ENCODE data around the gene RGS7. TPM values are rescaled to one million over a fixed set of nuclear protein-coding genes. Genes with fewer than 3 reads are reported as not detected.

The RGS7 gene
- total RNA-seq, 1 experiment from 2014 or later: 1.5 TPM

DNA sequence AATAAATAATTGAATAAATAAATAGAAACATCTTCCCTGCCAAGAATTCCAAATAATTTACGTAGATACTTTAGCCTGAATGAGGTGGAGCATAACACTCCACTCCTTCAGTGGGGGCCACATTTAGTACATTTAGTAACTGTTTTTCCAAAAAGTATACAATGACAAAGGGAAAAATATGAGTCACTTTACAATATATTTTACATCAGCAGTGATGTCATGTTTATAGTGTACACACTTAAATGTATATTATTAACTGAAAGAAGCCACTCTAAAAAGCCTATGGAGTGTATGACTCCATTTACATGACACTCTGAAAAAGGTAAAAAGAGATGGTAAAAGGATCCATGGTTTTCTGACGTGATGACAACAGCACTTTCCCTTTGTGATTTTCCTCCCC is 400.6 kb downstream of the RGS7 start:
- Mint-ChIP-seq H3K4me1 (peaks cover 8 to 9% of the 10 kb centered on the region in 2 experiments), H3K9me3 (no peaks in the 10 kb centered on the region), H3K36me3 (ENCODE audit: insufficient read depth in 1 of 3, low read depth in 3 of 3) (no peaks in the 10 kb centered on the region), H3K4me3 (no peak overlapping the region), H3K27ac (no peak overlapping the region), H3K27me3 (ENCODE audit: low read depth) (no peaks in the 10 kb centered on the region)
- Histone ChIP-seq H3T11ph (ENCODE audit: low read length) (no peak overlapping the region), H3K79me1 (ENCODE audit: insufficient read depth, low read depth, low read length, poor library complexity, severe bottlenecking) (no peaks in the 10 kb centered on the region), H2BK12ac (ENCODE audit: insufficient read length, low read depth, low read length) (no peak overlapping the region), H2BK20ac (ENCODE audit: low read depth, low read length, poor library complexity, severe bottlenecking) (no peak overlapping the region), H3K27me3 (ENCODE audit: insufficient read depth, low read length) (no peaks in the 10 kb centered on the region), H3K4me2 (ENCODE audit: insufficient read depth, insufficient read length, low read length) (no peak overlapping the region), H4K91ac (ENCODE audit: insufficient read length, low read depth, low read length) (no peak overlapping the region), H2AFZ (ENCODE audit: low read length) (no peak overlapping the region), H3K27ac (ENCODE audit: insufficient read length, low read depth, low read length) (no peak overlapping the region), H3K4me1 (ENCODE audit: insufficient read depth, low read length) (no peaks in the 10 kb centered on the region; the same call in 1 of the 2 replicates), H3K79me2 (ENCODE audit: insufficient read depth, low read length) (no peaks in the 10 kb centered on the region), H3K23ac (ENCODE audit: insufficient read length, low read depth, low read length) (no peak overlapping the region), H4K20me1 (ENCODE audit: control insufficient read depth, insufficient read depth, insufficient read length) (no peaks in the 10 kb centered on the region), H2BK5ac (ENCODE audit: insufficient read length, low read length) (no peak overlapping the region), H4K5ac (ENCODE audit: insufficient read length, low read depth, low read length) (no peak overlapping the region), H3K18ac (ENCODE audit: insufficient read length, low read depth, low read length) (no peak overlapping the region), H3K56ac (ENCODE audit: insufficient read length, low read depth, low read length) (no peak overlapping the region), H2AK5ac (ENCODE audit: insufficient read length, low read length) (no peak overlapping the region), H3K23me2 (ENCODE audit: insufficient read length, low read depth, low read length, poor library complexity, severe bottlenecking) (no peaks in the 10 kb centered on the region), H3K9me3 (ENCODE audit: control insufficient read depth, low read depth, low read length) (no peaks in the 10 kb centered on the region), H2BK120ac (ENCODE audit: low read depth, low read length, poor library complexity, severe bottlenecking) (no peak overlapping the region), H3K4ac (ENCODE audit: low read depth, low read length) (no peak overlapping the region), H3K14ac (ENCODE audit: insufficient read depth, low read length) (no peak overlapping the region), H2BK15ac (ENCODE audit: low read depth, low read length) (no peak overlapping the region), H4K8ac (replicated peaks; ENCODE audit: insufficient read length, low read depth, low read length) (no peak overlapping the region), H3K9ac (ENCODE audit: extremely low read depth, insufficient read length, low read length) (no peak overlapping the region)
- DNase-seq: no peak
- WGBS (ENCODE audit: extremely low coverage, insufficient read length, low lambda C conversion rate): no CpG with 5 or more reads among the region's 2 CpGs
- TF ChIP-seq, protein P1, sequence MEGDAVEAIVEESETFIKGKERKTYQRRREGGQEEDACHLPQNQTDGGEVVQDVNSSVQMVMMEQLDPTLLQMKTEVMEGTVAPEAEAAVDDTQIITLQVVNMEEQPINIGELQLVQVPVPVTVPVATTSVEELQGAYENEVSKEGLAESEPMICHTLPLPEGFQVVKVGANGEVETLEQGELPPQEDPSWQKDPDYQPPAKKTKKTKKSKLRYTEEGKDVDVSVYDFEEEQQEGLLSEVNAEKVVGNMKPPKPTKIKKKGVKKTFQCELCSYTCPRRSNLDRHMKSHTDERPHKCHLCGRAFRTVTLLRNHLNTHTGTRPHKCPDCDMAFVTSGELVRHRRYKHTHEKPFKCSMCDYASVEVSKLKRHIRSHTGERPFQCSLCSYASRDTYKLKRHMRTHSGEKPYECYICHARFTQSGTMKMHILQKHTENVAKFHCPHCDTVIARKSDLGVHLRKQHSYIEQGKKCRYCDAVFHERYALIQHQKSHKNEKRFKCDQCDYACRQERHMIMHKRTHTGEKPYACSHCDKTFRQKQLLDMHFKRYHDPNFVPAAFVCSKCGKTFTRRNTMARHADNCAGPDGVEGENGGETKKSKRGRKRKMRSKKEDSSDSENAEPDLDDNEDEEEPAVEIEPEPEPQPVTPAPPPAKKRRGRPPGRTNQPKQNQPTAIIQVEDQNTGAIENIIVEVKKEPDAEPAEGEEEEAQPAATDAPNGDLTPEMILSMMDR (conservative IDR thresholded peaks at IDR 0.05): no peak
